Right atrium auricular region (tissue), 2 donors: ENCODE data around the gene UBAP1. TPM values are rescaled to one million over a fixed set of nuclear protein-coding genes. Genes with fewer than 3 reads are reported as not detected.
A peak's percentile ranks its signal among the peaks of the same experiment; 100 is the strongest.
"Not testable (repeated sequence)": the region's sequence is repeated elsewhere in the genome, so short reads cannot be mapped to it uniquely, and the experiment has no call there.

Experiments used
- DNase-seq: peaks from one replicate; pipeline ENCODE4 v3.0.0-alpha.2; 2019; ENCODE audit warnings: low spot score
- H3K27ac ChIP-seq, 2 donors: fragments of 200-600 bp; sonication (generic); 1 replicate in 1 of 2; 2 replicates in 1 of 2; pipeline ENCODE4 v1.5.1; 2016 to 2019
- H3K27me3 ChIP-seq, 2 donors: fragments of 200-600 bp; sonication (generic); one replicate each; pipeline versions ENCODE4 v1.5.1 to v1.6.0; 2017 to 2019
- H3K36me3 ChIP-seq: fragments of 200-600 bp; sonication (generic); one replicate; pipeline ENCODE4 v1.5.1; 2016
- H3K4me1 ChIP-seq, 2 donors: fragments of 200-600 bp; sonication (generic); one replicate each; pipeline versions ENCODE4 v1.5.1 to v1.6.0; 2017 to 2019
- H3K4me3 ChIP-seq, 2 donors: fragments of 200-600 bp; sonication (generic); 1 replicate in 1 of 2; 2 replicates in 1 of 2; pipeline ENCODE4 v1.5.1; 2017 to 2019; ENCODE audit warnings: mild to moderate bottlenecking in 1 of 2, moderate library complexity in 1 of 2
- H3K9me3 ChIP-seq, 2 donors: fragments of 200-600 bp; sonication (generic); one replicate each; pipeline ENCODE4 v1.5.1; 2019
- total RNA-seq, 2 donors: library from RNA; depleted of rRNA; stranded (reverse); fragments of >200 nt; gene quantifications; one replicate each; pipeline ENCODE4 v1.1.0, GENCODE V29; 2016
- TF ChIP-seq, protein P1 (sequence below), 2 donors: fragments of 200-600 bp; sonication (generic); IDR thresholded peaks; one replicate each; pipeline ENCODE4 v1.5.1; 2019; ENCODE audit warnings: antibody characterized with exemption in 2 of 2

UBAP1 gene
- total RNA-seq, 2 donors from 2014 or later: 39.4 to 46.4 TPM

DNA sequence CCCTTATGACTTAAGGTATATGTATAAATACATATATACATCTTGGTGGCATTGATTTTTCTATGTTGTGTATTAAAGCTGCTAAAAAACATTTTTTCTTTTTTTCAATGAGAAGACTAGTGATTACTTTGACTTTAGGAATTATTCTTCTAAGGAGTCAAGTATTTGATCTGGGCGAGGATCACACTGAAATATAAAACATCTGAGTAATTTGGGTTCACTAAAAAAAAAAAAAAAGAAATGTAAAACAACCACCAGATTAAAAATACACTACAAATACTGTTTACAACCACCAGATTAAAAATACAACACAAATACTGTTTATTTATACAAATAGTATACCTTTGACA is 9.0 kb downstream of the UBAP1 start:
- H3K27me3 ChIP-seq: no peaks in the 10 kb centered on the region
- TF ChIP-seq, protein P1, sequence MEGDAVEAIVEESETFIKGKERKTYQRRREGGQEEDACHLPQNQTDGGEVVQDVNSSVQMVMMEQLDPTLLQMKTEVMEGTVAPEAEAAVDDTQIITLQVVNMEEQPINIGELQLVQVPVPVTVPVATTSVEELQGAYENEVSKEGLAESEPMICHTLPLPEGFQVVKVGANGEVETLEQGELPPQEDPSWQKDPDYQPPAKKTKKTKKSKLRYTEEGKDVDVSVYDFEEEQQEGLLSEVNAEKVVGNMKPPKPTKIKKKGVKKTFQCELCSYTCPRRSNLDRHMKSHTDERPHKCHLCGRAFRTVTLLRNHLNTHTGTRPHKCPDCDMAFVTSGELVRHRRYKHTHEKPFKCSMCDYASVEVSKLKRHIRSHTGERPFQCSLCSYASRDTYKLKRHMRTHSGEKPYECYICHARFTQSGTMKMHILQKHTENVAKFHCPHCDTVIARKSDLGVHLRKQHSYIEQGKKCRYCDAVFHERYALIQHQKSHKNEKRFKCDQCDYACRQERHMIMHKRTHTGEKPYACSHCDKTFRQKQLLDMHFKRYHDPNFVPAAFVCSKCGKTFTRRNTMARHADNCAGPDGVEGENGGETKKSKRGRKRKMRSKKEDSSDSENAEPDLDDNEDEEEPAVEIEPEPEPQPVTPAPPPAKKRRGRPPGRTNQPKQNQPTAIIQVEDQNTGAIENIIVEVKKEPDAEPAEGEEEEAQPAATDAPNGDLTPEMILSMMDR (IDR thresholded peaks at IDR 0.05): no peak
- peaks cover 0 to 67% of the 10 kb centered on the region in 2 donors for H3K4me1 ChIP-seq
- H3K4me3 ChIP-seq: no peak overlapping the region
- no peaks in the 10 kb centered on the region for H3K9me3 ChIP-seq
- peak overlapping the region in 1 of 2 donors; percentile 82 for H3K27ac ChIP-seq
- no peak for DNase-seq
- peaks cover 9% of the 10 kb centered on the region for H3K36me3 ChIP-seq

DNA sequence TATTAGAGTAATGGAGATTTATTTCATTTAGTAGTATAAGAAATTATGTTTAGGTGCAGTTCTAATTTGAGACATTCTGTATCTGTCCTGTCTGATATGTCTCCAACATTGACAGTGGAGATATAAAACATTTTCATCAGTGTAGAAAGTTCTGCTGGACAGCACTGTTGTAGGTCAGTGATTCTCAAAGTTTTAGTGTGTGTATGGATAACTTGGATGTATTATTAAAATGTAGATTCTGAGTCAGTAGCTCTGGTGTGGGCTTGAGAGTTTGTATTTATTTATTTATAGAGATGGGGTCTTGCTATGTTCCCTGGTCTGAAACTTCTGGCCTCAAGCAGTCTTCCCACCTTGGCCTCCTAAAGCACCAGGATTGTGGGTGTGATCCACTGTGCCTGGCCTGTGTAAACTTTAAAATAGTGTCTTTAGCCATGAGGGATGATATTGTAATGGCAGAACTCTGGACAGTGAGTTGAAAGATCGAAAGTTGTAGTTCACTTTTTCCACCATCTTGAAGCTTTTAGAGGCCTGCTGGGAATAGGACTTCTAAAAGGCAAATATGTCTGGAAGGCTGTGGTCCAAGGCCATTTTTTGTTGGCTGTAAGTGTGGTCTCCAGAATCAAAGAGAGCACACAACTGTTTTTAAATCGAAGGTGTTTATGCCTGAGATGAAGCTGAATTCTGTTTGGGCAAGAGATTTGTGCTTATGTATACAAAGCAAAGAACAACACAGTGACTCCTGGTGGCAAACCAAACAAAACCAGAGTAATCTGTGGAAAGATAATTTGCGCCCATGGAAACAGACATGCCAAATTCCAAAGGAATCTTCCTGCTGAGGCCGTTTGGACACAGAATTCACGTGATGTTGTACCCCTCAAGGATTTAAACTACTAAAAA is 12.4 kb downstream of the UBAP1 start:
- peaks cover under 1% of the 10 kb centered on the region for H3K36me3 ChIP-seq
- TF ChIP-seq, protein P1 (IDR thresholded peaks at IDR 0.05): peak; percentile 18 to 38
- peaks cover 0 to 65% of the 10 kb centered on the region in 2 donors for H3K4me1 ChIP-seq
- H3K27me3 ChIP-seq: no peaks in the 10 kb centered on the region
- H3K27ac ChIP-seq: no peak overlapping the region
- no peak overlapping the region for H3K4me3 ChIP-seq
- H3K9me3 ChIP-seq: no peaks in the 10 kb centered on the region
- no peak for DNase-seq

DNA sequence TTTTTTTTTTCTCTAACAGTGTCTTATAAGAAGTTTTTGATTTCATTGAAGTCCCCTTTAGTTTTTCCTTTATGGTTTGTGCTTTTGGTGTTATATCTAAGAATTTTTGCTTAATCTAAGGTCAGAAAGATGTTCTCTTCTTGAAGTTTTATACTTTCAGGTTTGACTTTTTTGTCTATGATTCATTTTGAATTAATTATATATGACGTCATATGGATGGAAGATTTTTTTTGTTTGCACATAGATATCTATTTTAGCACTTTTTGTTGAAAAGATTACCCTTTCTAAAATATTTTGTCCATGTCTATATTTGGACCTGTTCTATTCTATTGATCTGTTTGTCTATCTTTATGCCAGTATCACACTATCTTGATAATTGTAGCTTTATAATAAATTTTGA is 16.3 kb downstream of the UBAP1 start:
- H3K4me1 ChIP-seq: peaks cover 0 to 56% of the 10 kb centered on the region in 2 donors
- peaks cover 12% of the 10 kb centered on the region for H3K36me3 ChIP-seq
- no peaks in the 10 kb centered on the region for H3K27me3 ChIP-seq
- H3K9me3 ChIP-seq: no peaks in the 10 kb centered on the region
- no peak for DNase-seq
- TF ChIP-seq, protein P1 (IDR thresholded peaks at IDR 0.05): no peak
- H3K4me3 ChIP-seq: no peak overlapping the region
- no peak overlapping the region for H3K27ac ChIP-seq

DNA sequence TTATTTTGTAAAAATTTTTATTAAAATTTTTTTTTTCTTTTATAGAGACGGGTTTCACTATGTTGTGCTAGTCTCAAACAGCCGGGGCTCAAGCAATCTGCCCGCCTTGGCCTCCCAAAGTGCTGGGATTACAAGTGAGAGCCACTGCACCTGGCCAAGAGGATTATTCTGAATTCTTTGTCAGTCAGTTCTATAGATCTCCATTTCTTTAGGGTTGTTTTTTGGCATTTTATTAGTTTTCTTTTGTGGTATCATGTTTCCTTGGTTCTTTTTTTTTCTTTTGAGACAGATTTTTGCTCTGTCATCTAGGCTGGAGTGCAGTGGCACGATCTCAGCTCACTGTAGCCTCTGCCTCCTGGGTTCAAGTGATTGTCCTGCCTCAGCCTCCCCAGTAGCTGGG is 18.4 kb downstream of the UBAP1 start:
- Histone ChIP-seq H3K36me3 (peaks cover 18% of the 10 kb centered on the region), H3K4me1 (peaks cover 0 to 52% of the 10 kb centered on the region in 2 donors)
- H3K27me3 ChIP-seq, H3K27ac ChIP-seq, H3K4me3 ChIP-seq, H3K9me3 ChIP-seq, DNase-seq: not testable (repeated sequence)

DNA sequence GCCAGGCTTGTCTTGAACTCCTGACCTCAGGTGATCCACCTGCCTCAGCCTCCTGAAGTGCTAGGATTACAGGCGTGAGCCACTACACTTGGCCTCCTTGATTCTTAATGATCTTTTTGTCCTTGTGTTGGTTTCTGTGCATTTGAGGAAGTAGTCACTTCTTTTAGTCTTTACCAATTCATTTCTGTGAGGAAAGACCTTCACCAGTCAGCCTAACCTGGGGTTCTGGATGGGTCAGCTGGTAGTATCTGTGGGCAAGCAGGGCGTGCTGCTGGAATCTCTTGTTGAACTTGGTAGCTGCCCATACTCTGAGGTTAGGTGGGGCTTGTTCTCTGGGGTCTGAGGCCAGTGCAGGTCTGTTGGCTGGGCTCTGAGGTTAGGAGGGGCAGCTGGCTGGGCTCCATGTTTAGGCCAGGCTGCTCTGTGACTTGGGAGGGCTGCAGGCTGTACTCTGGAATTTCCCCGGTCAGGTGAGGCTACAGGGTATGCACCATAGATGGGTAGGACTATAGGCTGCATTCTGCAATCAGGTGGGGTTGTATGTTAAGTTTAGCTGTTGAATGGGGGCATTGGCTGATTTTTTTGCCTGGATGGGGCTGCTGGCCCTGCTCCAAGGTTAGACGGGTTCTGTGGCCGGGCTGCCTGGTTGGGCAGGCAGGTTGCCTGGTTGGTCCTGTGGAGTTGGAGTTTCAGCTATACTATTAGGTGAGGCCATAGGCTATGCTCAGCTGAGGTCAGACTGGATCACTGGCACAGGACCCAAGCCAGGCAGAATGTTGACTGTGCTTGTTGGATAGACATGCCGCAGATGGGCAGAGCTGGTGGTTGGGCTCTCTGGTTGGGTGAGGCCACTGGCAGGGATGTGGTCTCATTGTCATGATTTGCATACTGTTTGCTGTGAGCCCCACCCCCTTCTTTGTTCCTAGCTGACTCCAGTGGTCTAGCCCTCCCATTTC is 19.2 kb downstream of the UBAP1 start:
- Histone ChIP-seq H3K27ac (no peak overlapping the region), H3K4me1 (peaks cover 0 to 45% of the 10 kb centered on the region in 2 donors)
- TF ChIP-seq, protein P1 (IDR thresholded peaks at IDR 0.05): no peak

DNA sequence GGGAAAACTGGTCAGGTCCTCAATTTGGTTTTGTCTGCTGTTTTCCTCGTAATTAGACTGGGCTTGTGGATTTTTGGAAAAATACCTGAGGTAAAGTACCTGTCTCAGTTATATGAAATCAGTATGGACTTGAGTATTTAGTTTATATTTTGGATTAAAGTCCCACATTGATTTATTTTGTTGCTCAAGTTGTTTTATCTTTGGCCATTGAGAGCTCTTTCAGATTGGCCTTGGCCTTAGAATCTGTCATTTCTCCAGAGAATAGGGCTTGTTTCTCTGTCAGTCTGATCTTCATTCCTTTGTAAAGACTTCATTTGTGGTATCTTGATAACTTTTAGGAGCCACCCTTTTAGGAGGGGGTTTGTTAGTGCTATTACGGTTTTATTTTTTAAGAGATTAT is 21.2 kb downstream of the UBAP1 start:
- Histone ChIP-seq H3K9me3 (no peaks in the 10 kb centered on the region), H3K4me3 (no peak overlapping the region), H3K36me3 (peaks cover 18% of the 10 kb centered on the region), H3K27ac (no peak overlapping the region), H3K27me3 (no peaks in the 10 kb centered on the region), H3K4me1 (peaks cover 0 to 48% of the 10 kb centered on the region in 2 donors)
- TF ChIP-seq, protein P1 (IDR thresholded peaks at IDR 0.05): no peak
- no peak for DNase-seq

More for the DNA sequence above, 19.2 kb downstream of the UBAP1 start:
- Histone ChIP-seq H3K4me3 (no peak overlapping the region), H3K27me3 (no peaks in the 10 kb centered on the region), H3K9me3 (no peaks in the 10 kb centered on the region), H3K36me3 (peaks cover 18% of the 10 kb centered on the region)
- DNase-seq: no peak
